IMR-90 (cell line): Measurements from ENCODE around the gene FAM210B. TPM values are rescaled to one million over a fixed set of nuclear protein-coding genes. Genes with fewer than 3 reads are reported as not detected.

ENCODE experiments used
- ATAC-seq: fragments of 200-7000 bp; cut with Tn5 transposase; 2 replicates; pipeline ENCODE4 v1.9.1; 2020; ENCODE audit warnings: low read depth, mild to moderate bottlenecking, moderate library complexity
- BruUV-seq: library from RNA; stranded (reverse); fragments of 400-500 nt; replicated peaks from 2 replicates; lab custom pipeline; 2021; lab: Mats Ljungman, UMichigan
- CTCF ChIA-PET: fragments of 300-600 bp; formaldehyde crosslinking; extraction: SDS; loops from one replicate; lab custom pipeline; 2021; ENCODE audit warnings: antibody characterized with exemption; lab: Yijun Ruan, JAX
- POLR2A ChIA-PET: fragments of 300-600 bp; sonication (Branson Sonifier 250); formaldehyde crosslinking; loops from one replicate; lab custom pipeline; 2022; ENCODE audit warnings: antibody characterized with exemption; ENCODE audit not compliant: unreplicated experiment; lab: Charles Lee
- DNase-seq: peaks from one replicate; pipeline ENCODE4 v3.0.0; 2013
- H2AFZ ChIP-seq: replicated peaks from 2 replicates; pipeline ENCODE3; 2013; ENCODE audit warnings: low read length, mild to moderate bottlenecking; ENCODE audit not compliant: poor library complexity
- H2AK5ac ChIP-seq: 2 replicates; pipeline ENCODE4 v1.6.1; 2013; ENCODE audit warnings: low read depth, low read length, inconsistent platforms
- H2AK9ac ChIP-seq: replicated peaks from 2 replicates; pipeline ENCODE3; 2013; ENCODE audit warnings: mild to moderate bottlenecking, low read depth, low read length, moderate library complexity; ENCODE audit not compliant: poor library complexity
- H2BK120ac ChIP-seq: 2 replicates; pipeline ENCODE4 v1.6.1; 2013; ENCODE audit warnings: low read depth, low read length, inconsistent platforms
- H2BK15ac ChIP-seq: 3 replicates; pipeline ENCODE4 v1.6.1; 2013; ENCODE audit warnings: low read depth, low read length, inconsistent platforms
- H2BK20ac ChIP-seq: 2 replicates; pipeline ENCODE4 v1.6.1; 2013; ENCODE audit warnings: low read depth, mild to moderate bottlenecking, inconsistent platforms, low read length, moderate library complexity
- H2BK5ac ChIP-seq: 2 replicates; pipeline ENCODE4 v1.6.1; 2013; ENCODE audit warnings: mild to moderate bottlenecking, low read depth, low read length, inconsistent platforms; ENCODE audit not compliant: poor library complexity, severe bottlenecking
- H3K14ac ChIP-seq: replicated peaks from 2 replicates; pipeline ENCODE4 v1.6.1; 2013; ENCODE audit warnings: low read depth, low read length, inconsistent platforms
- H3K18ac ChIP-seq: 2 replicates; pipeline ENCODE4 v1.6.1; 2013; ENCODE audit warnings: low read depth, low read length, control low read depth
- H3K23ac ChIP-seq: 2 replicates; pipeline ENCODE4 v1.6.1; 2013; ENCODE audit warnings: low read depth, low read length, inconsistent platforms
- H3K27ac ChIP-seq: 2 replicates; pipeline ENCODE4 v1.5.1; 2013; ENCODE audit warnings: mild to moderate bottlenecking, control low read depth, low read length; ENCODE audit not compliant: insufficient read depth
- H3K27me3 ChIP-seq: 2 replicates; pipeline ENCODE4 v1.6.1; 2013; ENCODE audit warnings: low read length; ENCODE audit not compliant: control insufficient read depth, insufficient read depth
- H3K36me3 ChIP-seq: 2 replicates; pipeline ENCODE4 v1.6.1; 2013; ENCODE audit warnings: low read length, mixed read lengths; ENCODE audit not compliant: control insufficient read depth, insufficient read depth
- H3K4ac ChIP-seq: 2 replicates; pipeline ENCODE4 v1.6.1; 2013; ENCODE audit warnings: low read depth, low read length, inconsistent platforms
- H3K4me1 ChIP-seq: 2 replicates; pipeline ENCODE4 v1.6.1; 2013; ENCODE audit warnings: low read length, mixed read lengths; ENCODE audit not compliant: control insufficient read depth, insufficient read depth
- H3K4me2 ChIP-seq: 2 replicates; pipeline ENCODE4 v1.6.1; 2013; ENCODE audit warnings: low read depth, mild to moderate bottlenecking, control low read depth, low read length, moderate library complexity
- H3K4me3 ChIP-seq: 2 replicates; pipeline ENCODE4 v1.5.1; 2013; ENCODE audit warnings: low read depth, mild to moderate bottlenecking, control low read depth, low read length, moderate library complexity; ENCODE audit not compliant: insufficient read depth
- H3K56ac ChIP-seq: 2 replicates; pipeline ENCODE4 v1.6.1; 2013; ENCODE audit warnings: low read length, inconsistent platforms; ENCODE audit not compliant: insufficient read depth; ENCODE audit errors: extremely low read depth
- H3K79me1 ChIP-seq, 2 experiments: 2 replicates each; pipeline ENCODE4 v1.6.1; 2013; ENCODE audit warnings: low read length in 2 of 2, inconsistent platforms in 1 of 2, low read depth in 1 of 2
- H3K9ac ChIP-seq: 2 replicates; pipeline ENCODE4 v1.6.1; 2013; ENCODE audit warnings: low read depth, low read length, control low read depth
- H3K9me1 ChIP-seq: 2 replicates; pipeline ENCODE4 v1.6.1; 2013; ENCODE audit warnings: low read length, inconsistent platforms; ENCODE audit not compliant: insufficient read depth
- H3K9me3 ChIP-seq: 2 replicates; pipeline ENCODE4 v1.6.1; 2013; ENCODE audit warnings: low read length; ENCODE audit not compliant: control insufficient read depth, insufficient read depth
- H4K20me1 ChIP-seq: 2 replicates; pipeline ENCODE4 v1.6.1; 2013; ENCODE audit warnings: low read length, inconsistent platforms; ENCODE audit not compliant: insufficient read depth
- H4K5ac ChIP-seq: 2 replicates; pipeline ENCODE4 v1.6.1; 2013; ENCODE audit warnings: mild to moderate bottlenecking, low read depth, low read length, control low read depth
- H4K8ac ChIP-seq, 2 experiments: 2 replicates each; pipeline ENCODE4 v1.6.1; 2013; ENCODE audit warnings: low read depth in 2 of 2, low read length in 2 of 2, control low read depth in 1 of 2, inconsistent platforms in 1 of 2
- H4K91ac ChIP-seq: 2 replicates; pipeline ENCODE4 v1.6.1; 2013; ENCODE audit warnings: low read depth, low read length, inconsistent platforms; ENCODE audit not compliant: insufficient read depth
- BHLHE40 ChIP-seq: fragments of 150-350 bp; IDR thresholded peaks from 2 replicates; pipeline ENCODE4 v1.6.1; 2016; ENCODE audit warnings: mild to moderate bottlenecking, low read depth, low read length
- CEBPB ChIP-seq: IDR thresholded peaks from 2 replicates; pipeline ENCODE4 v1.6.1; 2012; ENCODE audit warnings: low read depth, low read length, improper control_type of control experiment
- CHD1 ChIP-seq: IDR thresholded peaks from 2 replicates; pipeline ENCODE4 v1.6.1; 2012; ENCODE audit warnings: low read depth, low read length, improper control_type of control experiment
- ELK1 ChIP-seq: fragments of 150-350 bp; IDR thresholded peaks from 2 replicates; pipeline ENCODE4 v1.6.1; 2016; ENCODE audit warnings: low read depth, mild to moderate bottlenecking, low read length, moderate library complexity, borderline replicate concordance
- FOS ChIP-seq: fragments of 150-350 bp; IDR thresholded peaks from 2 replicates; pipeline ENCODE4 v1.6.1; 2016; ENCODE audit warnings: low read depth, low read length
- NFE2L2 ChIP-seq: fragments of 150-350 bp; IDR thresholded peaks from 2 replicates; pipeline ENCODE4 v1.6.1; 2016; ENCODE audit warnings: low read depth, mild to moderate bottlenecking, low read length
- POLR2A ChIP-seq: IDR thresholded peaks from 2 replicates; pipeline ENCODE4 v1.6.1; 2012; ENCODE audit warnings: mild to moderate bottlenecking, low read depth, low read length
- SMC3 ChIP-seq: fragments of 150-350 bp; IDR thresholded peaks from 2 replicates; pipeline ENCODE4 v1.6.1; 2016; ENCODE audit warnings: low read depth, mild to moderate bottlenecking, antibody characterized with exemption, low read length, moderate library complexity
- USF2 ChIP-seq: fragments of 150-350 bp; IDR thresholded peaks from 2 replicates; pipeline ENCODE4 v1.6.1; 2017; ENCODE audit warnings: mild to moderate bottlenecking, antibody characterized with exemption, low read length, low read depth
- WGBS, 2 experiments: methylation state at CpG; one replicate each; pipeline versions ENCODE4 v1.1.5 to v1.1.7; 2013; ENCODE audit warnings: missing lambda C conversion rate in 2 of 2; ENCODE audit not compliant: insufficient read length in 1 of 2; ENCODE audit errors: extremely low coverage in 2 of 2; 5-methylcytosine and 5-hydroxymethylcytosine counted together
- dilution Hi-C: fragments of 300-500 bp; cut with HindIII; formaldehyde crosslinking; loops from one replicate; pipeline ENCODE4 v1.14.3; 2018; ENCODE audit warnings: low sequenced_read_pairs; ENCODE audit not compliant: unreplicated experiment
- in situ Hi-C: fragments of 300-500 bp; cut with MboI; formaldehyde crosslinking; loops from 3 replicates; pipeline ENCODE4 v1.14.3; 2019; ENCODE audit warnings: low sequenced_read_pairs, inconsistent platforms, mixed read lengths
- intact Hi-C: fragments of 100-400 bp; cut with micrococcal nuclease; formaldehyde crosslinking; loops from 2 replicates; pipeline ENCODE4 v1.10.0; 2022
- polyA plus RNA-seq, 3 experiments: library from polyadenylated mRNA; depleted of rRNA; stranded (reverse); fragments of >200 nt; gene quantifications; 2 replicates each; pipeline ENCODE4 v1.2.3, GENCODE V29; 2012; ENCODE audit warnings: low replicate concordance in 1 of 3
- total RNA-seq: library from RNA; depleted of rRNA; stranded (reverse); fragments of >200 nt; gene quantifications from 2 replicates; pipeline ENCODE4 v1.2.3, GENCODE V29; 2012

FAM210B gene
- total and polyA plus RNA-seq, 2 of the 4 experiments (the other 2 are of a cell fraction) = 29.5 to 45.0 TPM

GRCh38 chr20:56380375-56380774, 21.6 kb downstream of the FAM210B start:
- CTCF ChIA-PET = interaction anchor here (0.6 kb wide), 1 partner anchor 60 kb away, joined by 5 read pairs; no protein-coding TSS in a partner anchor
- Histone ChIP-seq H4K8ac (no peak overlapping the region), H2BK5ac (peak overlapping the region; percentile 53), H3K36me3 (peaks cover 14% of the 10 kb centered on the region), H3K4me1 (peaks cover 2% of the 10 kb centered on the region), H3K9ac (no peak overlapping the region), H3K56ac (no peak overlapping the region), H2BK120ac (no peak overlapping the region), H3K9me3 (no peaks in the 10 kb centered on the region), H3K9me1 (peaks cover 8% of the 10 kb centered on the region; the same call in 1 of the 2 replicates), H3K18ac (no peak overlapping the region), H2AFZ (no peak overlapping the region), H4K5ac (no peak overlapping the region), H3K14ac (no peak overlapping the region), H2AK9ac (no peak overlapping the region), H2AK5ac (no peak overlapping the region), H2BK15ac (no peak overlapping the region), H3K79me1 (peaks cover 54 to 59% of the 10 kb centered on the region in 2 experiments), H3K4ac (no peak overlapping the region), H4K91ac (no peak overlapping the region), H3K23ac (no peak overlapping the region), H3K4me2 (no peak overlapping the region), H4K20me1 (no peaks in the 10 kb centered on the region; the same call in none of the 2 replicates), H3K4me3 (no peak overlapping the region), H2BK20ac (no peak overlapping the region), H3K27ac (no peak overlapping the region), H3K27me3 (no peaks in the 10 kb centered on the region)
- intact Hi-C loops (no loop called here), in situ Hi-C loops (loop anchor here (25.0 kb wide), 1 partner anchor 982 kb away; the partner anchor contains the start of gene RAE1), dilution Hi-C loops (no loop called here)
- no TSS peak for BruUV-seq
- DNase-seq (peak; percentile 88), ATAC-seq (peak; percentile 84)
- no peak for TF ChIP-seq CHD1
- TF ChIP-seq USF2 = no peak
- no peak for TF ChIP-seq POLR2A
- no peak for TF ChIP-seq ELK1
- peak; percentile 32; the same call in 1 of the 2 replicates for TF ChIP-seq CEBPB
- 0 out of 2 replicates have a peak, but pooled peaks have one; percentile 8 for TF ChIP-seq FOS
- TF ChIP-seq BHLHE40 = no peak
- no peak for TF ChIP-seq NFE2L2
- TF ChIP-seq SMC3 = no peak
- POLR2A ChIA-PET = no interaction called here
- no CpG with 5 or more reads among the region's 1 CpG for WGBS, 2 experiments
